Activated naive CD8-positive, alpha-beta T cell treated with anti-CD3 and anti-CD28 coated beads, Interleukin-2, amount 10 ng/mL, durations not matched to agents 7 days and 5 days (primary cell): ENCODE results near the gene SLC13A2. TPM values are rescaled to one million over a fixed set of nuclear protein-coding genes. Genes with fewer than 3 reads are reported as not detected.

Source experiments
- ATAC-seq: fragments of 150-1000 bp; cut with Tn5 transposase; one replicate; pipeline ENCODE4 v1.10.0; 2021; ENCODE audit warnings: low read depth, moderate library complexity
- POLR2A ChIA-PET: fragments of 350-600 bp; sonication (Branson Sonifier 250); formaldehyde crosslinking; loops from one replicate; lab custom pipeline; 2021; ENCODE audit warnings: antibody characterized with exemption; lab: Charles Lee
- DNase-seq: peaks from one replicate; pipeline ENCODE4 v3.0.0; 2021
- H3K27ac Mint-ChIP-seq: one replicate; pipeline ENCODE4 v1.8.0; 2022; ENCODE audit warnings: mild to moderate bottlenecking, mixed read lengths
- H3K27me3 Mint-ChIP-seq: one replicate; pipeline ENCODE4 v1.8.0; 2022; ENCODE audit warnings: mild to moderate bottlenecking, moderate library complexity, mixed read lengths
- H3K36me3 Mint-ChIP-seq: one replicate; pipeline ENCODE4 v1.8.0; 2021; ENCODE audit warnings: mild to moderate bottlenecking, mixed read lengths
- H3K4me1 Mint-ChIP-seq: one replicate; pipeline ENCODE4 v1.8.0; 2021; ENCODE audit warnings: mixed read lengths
- H3K4me3 Mint-ChIP-seq: one replicate; pipeline ENCODE4 v1.8.0; 2022; ENCODE audit warnings: mild to moderate bottlenecking, moderate library complexity, mixed read lengths
- H3K9me3 Mint-ChIP-seq: one replicate; pipeline ENCODE4 v1.8.0; 2021; ENCODE audit warnings: mixed read lengths
- total RNA-seq, 2 experiments: library from RNA; stranded (reverse); gene quantifications; one replicate each; pipeline ENCODE4 v1.2.3, GENCODE V29; 2021

Gene SLC13A2
- total RNA-seq, 2 experiments from 2014 or later = not detected

DNA sequence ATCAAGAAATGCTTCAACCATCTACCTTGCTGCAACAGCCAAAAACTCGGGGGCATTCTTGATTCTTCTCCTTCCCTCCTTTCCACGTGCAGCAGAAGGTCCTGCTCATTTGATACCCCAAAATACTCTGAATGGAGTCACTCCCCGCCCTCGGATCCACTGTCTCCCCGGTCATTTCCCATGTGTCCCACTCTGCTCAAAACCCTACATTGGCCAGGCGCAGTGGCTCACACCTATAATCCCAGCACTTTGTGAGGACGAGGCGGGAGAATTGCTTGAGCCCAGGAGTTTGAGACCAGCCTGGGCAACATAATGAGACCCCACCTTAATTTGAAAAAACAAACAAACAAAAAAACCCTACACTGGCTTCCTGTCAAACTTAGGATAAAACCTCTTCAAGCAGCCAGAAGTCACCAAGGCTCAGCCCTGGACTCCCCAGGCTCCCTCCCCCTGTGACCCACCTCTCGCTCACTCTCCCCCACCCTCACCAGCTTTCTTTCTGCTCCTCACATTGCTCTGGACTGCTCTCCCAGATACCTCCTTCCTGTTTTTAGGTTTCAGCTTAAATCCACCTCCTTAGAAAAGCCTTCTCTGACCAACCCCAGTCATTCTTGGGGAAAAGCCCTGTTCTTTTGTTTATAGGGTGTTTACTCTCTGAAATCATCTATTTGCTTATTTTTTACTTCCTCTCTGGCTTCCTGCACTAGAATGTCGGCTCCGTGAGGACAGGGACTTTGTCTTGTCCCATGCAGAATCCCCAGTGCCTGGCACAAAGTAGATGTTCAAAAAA lies 2.8 kb downstream of the SLC13A2 start:
- peaks cover 3% of the 10 kb centered on the region for H3K27me3 Mint-ChIP-seq
- H3K4me3 Mint-ChIP-seq = no peak overlapping the region
- POLR2A ChIA-PET = interaction anchor here (0.7 kb wide), 1 partner anchor 28 kb away, joined by 3 read pairs; no protein-coding TSS in a partner anchor

DNA sequence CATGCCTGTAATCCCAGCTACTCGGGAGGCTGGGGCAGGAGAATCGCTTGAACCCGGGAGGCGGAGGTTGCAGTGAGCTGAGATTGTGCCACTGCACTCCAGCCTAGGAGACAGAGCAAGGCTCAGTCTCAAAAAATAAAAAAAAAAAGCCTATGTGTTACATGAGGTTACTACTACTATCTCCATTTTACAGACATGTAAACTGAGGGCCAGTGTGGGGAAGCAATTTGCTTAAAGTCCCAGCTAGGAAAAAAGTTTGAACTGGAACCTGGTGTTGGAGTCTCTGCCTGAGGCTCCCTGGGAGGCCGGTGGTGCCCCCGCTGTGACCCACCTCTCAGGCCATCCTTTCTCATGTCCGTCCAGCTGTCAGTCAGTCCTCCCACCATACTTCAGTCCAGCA lies 4.5 kb downstream of the SLC13A2 start:
- H3K4me1 Mint-ChIP-seq = peaks cover 7% of the 10 kb centered on the region
- ATAC-seq (no peak), DNase-seq (no peak)
- H3K27ac Mint-ChIP-seq = no peak overlapping the region
- POLR2A ChIA-PET = no interaction called here
- H3K4me3 Mint-ChIP-seq = no peak overlapping the region
- H3K36me3 Mint-ChIP-seq = no peaks in the 10 kb centered on the region
- H3K27me3 Mint-ChIP-seq = peaks cover 3% of the 10 kb centered on the region
- H3K9me3 Mint-ChIP-seq = no peaks in the 10 kb centered on the region

More for the DNA sequence above, 2.8 kb downstream of the SLC13A2 start:
- no peaks in the 10 kb centered on the region for H3K9me3 Mint-ChIP-seq
- H3K36me3 Mint-ChIP-seq = no peaks in the 10 kb centered on the region
- peaks cover 7% of the 10 kb centered on the region for H3K4me1 Mint-ChIP-seq
- peak; percentile 2 for DNase-seq
- no peak for ATAC-seq
- H3K27ac Mint-ChIP-seq = no peak overlapping the region

DNA sequence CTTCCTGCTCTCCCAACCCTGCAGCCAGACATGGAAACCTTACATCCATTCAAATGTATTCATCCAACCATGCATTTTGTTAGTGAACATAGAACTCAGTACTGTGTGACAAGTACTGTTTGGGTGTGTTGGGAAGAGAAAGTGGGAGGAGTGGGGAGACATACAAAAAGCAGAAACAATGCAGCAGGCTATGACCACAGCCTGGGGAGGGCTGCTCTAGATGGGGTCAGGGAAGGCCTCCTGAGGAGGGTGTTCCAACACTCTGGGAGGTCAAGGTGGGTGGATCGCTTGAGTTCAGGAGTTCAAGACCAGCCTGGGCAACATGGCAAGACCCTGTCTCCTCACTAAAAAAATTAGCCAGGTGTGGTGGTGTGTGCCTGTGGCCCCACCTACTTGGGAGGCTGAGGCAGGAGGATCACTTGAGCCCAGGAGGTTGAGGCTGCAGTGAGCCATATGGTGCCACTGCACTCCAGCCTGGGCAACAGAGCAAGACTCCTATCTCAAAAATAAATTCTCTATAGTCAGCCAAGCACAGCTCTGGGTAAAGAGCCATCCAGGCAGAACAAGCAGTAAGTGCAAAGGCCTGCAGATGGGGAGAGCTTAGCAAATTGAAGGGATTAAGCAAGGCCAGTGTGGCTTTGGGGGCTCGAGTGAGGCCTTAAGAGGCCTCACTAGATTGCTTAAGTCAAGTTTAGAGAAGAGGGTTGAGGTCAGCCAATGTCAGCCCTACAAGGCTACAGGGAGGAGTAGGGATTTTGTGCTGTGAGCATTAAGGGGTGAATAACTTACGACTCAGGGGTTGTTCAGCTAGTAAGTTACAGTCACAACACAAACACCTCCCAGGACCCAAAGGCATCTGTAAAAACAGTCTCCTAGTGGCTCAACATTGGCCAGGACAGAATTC lies 5.5 kb downstream of the SLC13A2 start:
- no peak overlapping the region for H3K4me3 Mint-ChIP-seq
- H3K36me3 Mint-ChIP-seq = no peaks in the 10 kb centered on the region
- POLR2A ChIA-PET = no interaction called here
- no peak for DNase-seq
- H3K9me3 Mint-ChIP-seq = no peaks in the 10 kb centered on the region
- peaks cover 7% of the 10 kb centered on the region for H3K4me1 Mint-ChIP-seq
- no peak overlapping the region for H3K27ac Mint-ChIP-seq
- peaks cover 3% of the 10 kb centered on the region for H3K27me3 Mint-ChIP-seq
- ATAC-seq = no peak

DNA sequence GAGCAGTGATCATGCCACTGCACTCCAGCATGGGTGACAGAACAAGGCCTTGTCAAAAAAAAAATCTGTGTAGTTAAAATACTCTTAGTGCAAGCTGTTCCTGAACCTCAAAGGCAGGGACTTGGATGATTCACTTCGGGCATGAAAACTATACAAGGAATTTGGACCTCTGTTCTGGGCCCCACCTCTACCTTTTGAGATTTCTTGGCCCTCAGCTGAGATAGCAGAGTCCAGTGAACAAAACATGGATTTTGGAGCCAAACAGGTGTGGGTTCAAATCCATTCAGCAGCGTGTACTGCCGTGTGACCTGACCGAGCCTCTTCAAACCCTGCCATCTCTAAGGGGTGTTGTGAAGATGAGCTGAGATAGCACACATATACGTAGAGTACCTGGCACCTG lies 6.8 kb downstream of the SLC13A2 start:
- H3K9me3 Mint-ChIP-seq = no peaks in the 10 kb centered on the region
- no peaks in the 10 kb centered on the region for H3K36me3 Mint-ChIP-seq
- H3K27me3 Mint-ChIP-seq = peaks cover 6% of the 10 kb centered on the region
- no peak overlapping the region for H3K4me3 Mint-ChIP-seq
- POLR2A ChIA-PET = no interaction called here
- peaks cover 10% of the 10 kb centered on the region for H3K4me1 Mint-ChIP-seq
- no peak overlapping the region for H3K27ac Mint-ChIP-seq
- DNase-seq (no peak), ATAC-seq (no peak)

DNA sequence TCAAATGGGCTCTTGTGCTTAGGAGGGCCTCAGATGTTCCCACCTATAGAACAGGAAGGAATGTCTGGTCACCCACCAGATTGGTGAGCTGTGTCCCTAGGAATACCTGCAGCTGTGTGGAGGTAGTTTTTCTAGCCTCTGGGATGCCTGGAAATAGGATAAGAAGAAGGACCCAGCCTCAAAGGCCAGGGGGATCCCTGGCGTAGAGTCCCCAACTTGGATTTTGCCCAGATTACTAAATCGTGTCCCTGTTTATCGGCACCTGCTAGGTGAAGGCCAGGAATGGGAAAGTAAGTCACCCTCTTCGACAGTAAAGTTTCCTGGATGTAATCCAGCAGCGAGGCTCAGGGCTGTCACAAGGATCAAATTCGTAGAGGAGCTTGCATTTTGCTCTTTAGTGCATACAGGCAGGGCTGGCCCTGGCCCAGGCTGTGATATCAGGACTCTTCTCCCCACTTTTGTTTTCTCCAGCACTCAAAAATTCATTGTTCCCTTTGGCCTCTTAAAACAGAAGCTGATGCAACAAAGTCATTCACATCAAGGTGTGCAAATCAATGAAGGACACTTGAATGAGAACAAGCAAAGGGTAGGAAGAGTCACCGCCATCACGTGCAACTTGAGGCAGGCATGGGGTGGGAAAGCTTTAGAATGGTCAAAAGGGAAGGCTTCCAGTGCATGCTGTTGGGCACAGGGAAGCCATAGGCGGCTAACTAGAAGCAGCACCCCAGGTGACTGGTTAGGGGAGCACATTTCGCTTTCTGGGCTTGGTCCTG lies 7.5 kb downstream of the SLC13A2 start:
- ATAC-seq = no peak
- H3K27me3 Mint-ChIP-seq = peaks cover 6% of the 10 kb centered on the region
- DNase-seq = no peak
- H3K4me1 Mint-ChIP-seq = peaks cover 5% of the 10 kb centered on the region
- no peaks in the 10 kb centered on the region for H3K36me3 Mint-ChIP-seq
- POLR2A ChIA-PET = no interaction called here
- H3K9me3 Mint-ChIP-seq = no peaks in the 10 kb centered on the region
- H3K4me3 Mint-ChIP-seq = no peak overlapping the region
- H3K27ac Mint-ChIP-seq = no peak overlapping the region

DNA sequence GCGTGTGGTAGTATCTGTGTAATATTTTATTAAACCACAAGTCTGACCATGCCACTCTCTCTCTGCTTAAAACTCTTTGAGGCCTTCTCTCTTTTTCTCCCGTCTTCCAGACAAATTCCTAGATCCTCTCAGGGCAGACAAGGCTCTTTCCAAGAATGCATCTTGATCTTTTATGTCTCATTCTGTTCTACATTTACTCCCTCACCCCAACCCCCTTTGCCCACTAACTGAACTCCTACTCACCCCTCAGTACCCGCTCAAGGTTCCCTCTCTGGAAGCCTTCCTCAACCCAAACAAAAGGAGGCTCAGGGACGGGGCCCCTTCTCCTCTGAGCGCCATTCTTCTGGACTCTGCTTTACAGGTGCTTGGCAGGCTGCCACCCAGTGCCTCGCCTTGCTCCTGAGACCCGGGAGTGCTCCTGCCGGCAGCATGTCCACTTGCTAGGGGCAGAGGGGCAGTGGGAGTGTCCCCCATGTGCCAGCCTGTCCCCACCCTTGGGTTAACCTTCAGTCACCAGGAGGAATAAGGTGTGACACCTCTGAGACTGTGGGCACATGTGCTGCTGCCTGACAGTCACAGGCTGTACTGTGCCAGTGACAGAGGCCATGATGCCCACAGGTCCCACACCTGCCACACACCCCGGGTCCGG lies 9.2 kb downstream of the SLC13A2 start:
- Mint-ChIP-seq H3K9me3 (no peaks in the 10 kb centered on the region), H3K4me1 (peaks cover 5% of the 10 kb centered on the region), H3K27me3 (peaks cover 9% of the 10 kb centered on the region), H3K36me3 (no peaks in the 10 kb centered on the region), H3K27ac (no peak overlapping the region), H3K4me3 (no peak overlapping the region)
- ATAC-seq = no peak
- DNase-seq = no peak
- POLR2A ChIA-PET = no interaction called here

DNA sequence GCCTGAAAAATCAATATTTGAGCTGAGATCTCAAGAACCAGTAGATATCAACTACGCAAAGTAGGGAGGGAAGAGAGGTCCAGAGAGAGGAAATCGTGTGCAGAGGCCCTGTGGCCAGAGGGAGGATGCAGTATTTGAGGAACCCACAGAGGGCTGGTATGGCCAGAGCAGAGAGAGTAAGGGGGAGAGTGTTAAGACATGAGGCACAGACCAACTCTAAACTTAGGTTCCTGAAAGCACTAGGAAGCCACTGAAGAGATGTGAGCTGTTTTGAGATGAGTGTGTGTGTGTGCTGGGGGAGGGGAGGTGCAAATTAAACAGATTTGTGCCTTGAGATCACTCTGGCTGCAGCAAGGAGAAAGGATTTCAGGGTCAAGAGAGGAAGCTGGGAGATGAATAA lies 10.9 kb downstream of the SLC13A2 start:
- no peak overlapping the region for H3K4me3 Mint-ChIP-seq
- ATAC-seq = peak; percentile 17
- H3K4me1 Mint-ChIP-seq = peaks cover 5% of the 10 kb centered on the region
- peak overlapping the region; percentile 3 for H3K27ac Mint-ChIP-seq
- H3K27me3 Mint-ChIP-seq = peaks cover 7% of the 10 kb centered on the region
- no peaks in the 10 kb centered on the region for H3K36me3 Mint-ChIP-seq
- POLR2A ChIA-PET = no interaction called here
- DNase-seq = no peak
- H3K9me3 Mint-ChIP-seq = no peaks in the 10 kb centered on the region

DNA sequence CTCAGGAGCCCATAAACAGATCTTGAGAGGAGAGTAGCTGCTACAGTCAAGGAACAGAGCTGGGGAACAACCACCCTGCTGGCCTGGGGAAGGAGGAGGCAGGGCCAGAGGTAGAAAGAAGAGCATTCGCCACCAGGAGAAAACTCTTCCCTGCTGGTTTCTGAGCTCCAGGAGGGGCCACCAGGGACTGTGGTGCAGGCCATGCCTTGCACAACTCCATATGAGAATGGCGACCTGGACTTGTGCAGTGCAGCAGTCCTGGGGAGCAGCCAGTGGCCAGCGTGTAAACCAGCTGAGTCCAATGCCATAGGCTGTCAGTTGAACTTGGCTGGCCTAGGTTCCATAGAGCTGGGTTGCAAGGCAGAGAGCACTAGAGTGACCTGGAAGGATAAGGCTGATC lies 11.6 kb downstream of the SLC13A2 start:
- DNase-seq (no peak), ATAC-seq (no peak)
- Mint-ChIP-seq H3K27ac (no peak overlapping the region), H3K4me1 (peaks cover 5% of the 10 kb centered on the region), H3K36me3 (no peaks in the 10 kb centered on the region), H3K27me3 (peaks cover 7% of the 10 kb centered on the region), H3K4me3 (no peak overlapping the region), H3K9me3 (no peaks in the 10 kb centered on the region)
- POLR2A ChIA-PET = no interaction called here

DNA sequence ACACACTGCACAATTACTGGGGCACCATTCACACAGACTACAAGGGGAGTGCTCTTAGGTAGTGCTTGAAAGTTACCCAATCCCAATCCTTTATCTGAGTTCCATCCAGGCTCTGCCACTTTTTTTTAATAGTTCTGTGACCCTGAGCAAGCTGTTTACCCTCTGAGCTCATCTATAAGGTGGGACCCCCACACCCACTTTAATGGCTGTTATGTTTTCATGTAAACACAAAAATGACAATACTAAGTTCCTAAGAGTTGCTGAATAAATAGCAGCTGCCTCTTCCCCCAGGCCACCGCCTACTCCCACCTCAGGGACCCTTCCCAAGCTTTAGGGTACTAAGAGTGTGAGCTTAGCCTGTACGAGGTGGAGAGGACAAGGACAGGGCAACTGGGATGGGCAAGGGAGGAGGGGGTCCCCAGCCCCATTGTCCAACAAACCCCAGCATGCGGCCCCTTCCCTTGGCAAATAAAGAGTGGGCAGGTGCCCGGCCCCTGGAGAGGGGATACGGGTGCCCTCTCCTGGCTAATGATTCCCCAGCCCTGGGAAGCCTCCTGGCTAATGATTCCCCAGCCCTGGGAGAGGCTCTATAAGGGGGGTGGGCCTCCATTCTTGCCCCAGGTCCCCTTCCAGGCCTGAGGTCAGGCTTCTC lies 14.6 kb downstream of the SLC13A2 start:
- Mint-ChIP-seq H3K9me3 (no peaks in the 10 kb centered on the region), H3K27me3 (peaks cover 7% of the 10 kb centered on the region), H3K4me1 (peaks cover 5% of the 10 kb centered on the region), H3K27ac (no peak overlapping the region), H3K36me3 (no peaks in the 10 kb centered on the region), H3K4me3 (no peak overlapping the region)
- no peak for DNase-seq
- no peak for ATAC-seq
- POLR2A ChIA-PET = no interaction called here

DNA sequence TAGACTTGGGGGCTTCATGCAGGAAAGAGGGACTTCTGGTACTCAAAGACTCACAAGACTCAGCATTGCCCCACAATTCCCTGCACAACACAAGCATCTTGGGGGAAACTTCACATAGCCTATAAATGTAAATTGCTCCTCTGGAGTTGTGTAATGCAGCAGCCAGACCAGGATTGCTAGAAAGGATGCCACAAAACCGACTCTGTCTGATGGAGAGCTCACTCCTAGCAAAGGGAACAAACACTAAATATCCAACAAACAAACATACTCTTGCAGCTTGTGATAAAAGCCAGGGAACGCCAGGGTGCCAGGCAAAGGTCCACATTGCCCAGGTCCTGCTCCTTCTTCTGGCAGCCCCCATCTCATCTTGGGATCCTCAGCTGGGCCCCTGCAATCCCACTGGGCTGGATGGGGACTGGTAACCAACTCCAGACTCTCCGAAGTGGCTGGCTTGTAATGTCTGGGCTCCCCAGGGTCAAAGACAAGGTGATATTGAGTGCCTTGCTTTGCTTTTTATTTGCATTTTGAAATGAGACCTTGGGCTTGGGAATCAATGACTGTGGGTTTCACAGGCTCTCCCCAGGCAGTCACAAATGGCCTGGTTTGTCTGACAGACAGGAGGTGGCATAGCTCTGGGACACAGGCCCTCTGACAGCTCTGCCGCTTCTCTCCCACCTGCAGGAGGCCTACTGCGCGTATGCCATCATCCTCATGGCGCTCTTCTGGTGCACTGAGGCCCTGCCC lies 15.3 kb downstream of the SLC13A2 start:
- H3K27me3 Mint-ChIP-seq = peaks cover 7% of the 10 kb centered on the region
- H3K9me3 Mint-ChIP-seq = no peaks in the 10 kb centered on the region
- no peak overlapping the region for H3K4me3 Mint-ChIP-seq
- H3K4me1 Mint-ChIP-seq = peaks cover 5% of the 10 kb centered on the region
- no peaks in the 10 kb centered on the region for H3K36me3 Mint-ChIP-seq
- POLR2A ChIA-PET = no interaction called here
- DNase-seq = no peak
- H3K27ac Mint-ChIP-seq = no peak overlapping the region
- no peak for ATAC-seq

DNA sequence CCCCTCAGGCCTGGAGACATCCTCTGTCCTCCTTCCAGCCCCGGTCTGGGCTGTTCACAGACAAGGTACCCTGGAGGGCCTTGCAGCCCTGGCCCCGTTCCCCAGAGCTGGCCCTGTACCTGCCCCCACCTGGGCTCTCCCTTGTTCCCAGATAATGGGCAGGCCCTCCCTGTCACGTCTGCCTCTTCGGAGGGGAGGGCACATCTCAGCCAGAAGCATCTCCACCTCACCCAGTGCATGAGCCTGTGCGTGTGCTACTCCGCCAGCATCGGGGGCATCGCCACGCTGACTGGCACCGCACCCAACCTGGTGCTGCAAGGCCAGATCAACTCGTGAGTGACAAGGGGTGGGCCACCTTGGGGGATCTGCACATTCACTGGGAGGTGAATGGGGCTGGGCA lies 17.8 kb downstream of the SLC13A2 start:
- Mint-ChIP-seq H3K27me3 (peaks cover 2% of the 10 kb centered on the region), H3K36me3 (no peaks in the 10 kb centered on the region), H3K9me3 (no peaks in the 10 kb centered on the region), H3K4me3 (no peak overlapping the region), H3K27ac (no peak overlapping the region), H3K4me1 (no peaks in the 10 kb centered on the region)
- no peak for DNase-seq
- ATAC-seq = no peak
- POLR2A ChIA-PET = no interaction called here

DNA sequence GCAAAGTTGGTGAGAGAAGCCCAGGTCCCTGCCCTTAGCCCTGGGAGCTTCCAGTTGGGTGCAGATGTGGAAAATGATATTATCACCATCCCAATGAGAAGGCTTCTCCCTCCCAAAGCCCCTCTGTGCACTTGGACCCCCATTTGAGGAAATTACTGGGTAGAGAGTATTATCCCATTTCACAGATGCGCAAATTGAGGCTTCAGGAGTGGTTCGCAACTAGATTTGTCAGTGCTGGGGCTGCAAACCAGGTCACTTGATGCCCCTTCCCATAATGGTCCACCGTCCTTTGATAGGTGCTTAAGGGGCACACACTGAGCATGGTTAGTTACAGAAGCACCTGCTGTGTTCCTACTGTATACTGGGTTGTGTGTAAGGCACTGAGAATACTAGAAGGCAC lies 18.4 kb downstream of the SLC13A2 start:
- H3K4me1 Mint-ChIP-seq = no peaks in the 10 kb centered on the region
- no peaks in the 10 kb centered on the region for H3K27me3 Mint-ChIP-seq
- ATAC-seq (no peak), DNase-seq (no peak)
- H3K36me3 Mint-ChIP-seq = no peaks in the 10 kb centered on the region
- no peaks in the 10 kb centered on the region for H3K9me3 Mint-ChIP-seq
- POLR2A ChIA-PET = no interaction called here
- no peak overlapping the region for H3K4me3 Mint-ChIP-seq
- H3K27ac Mint-ChIP-seq = no peak overlapping the region
